Ovary (tissue), 3 donors: ENCODE results near the gene TMEM134.

Source experiments
- CTCF ChIP-seq, 3 donors: fragments of 450-650 bp in 2 of 3; fragments of 200-600 bp in 1 of 3; IDR thresholded peaks; one replicate each; pipeline versions ENCODE4 v1.5.1 to v1.8.0; 2016 to 2022; ENCODE audit warnings: antibody characterized with exemption in 3 of 3, mild to moderate bottlenecking in 1 of 3
- EP300 ChIP-seq: sonication (generic); formaldehyde crosslinking; IDR thresholded peaks from one replicate; pipeline ENCODE4 v1.6.1; 2017; ENCODE audit warnings: antibody characterized with exemption
- POLR2A ChIP-seq: fragments of 450-650 bp; IDR thresholded peaks from one replicate; pipeline ENCODE4 v1.6.1; 2017; ENCODE audit warnings: antibody characterized with exemption, mild to moderate bottlenecking, moderate library complexity
- donor health status: DM: no; HTN: no; CAD: no.

- TF ChIP-seq CTCF (IDR thresholded peaks at IDR 0.05) = no peak
- TF ChIP-seq POLR2A = no peak
- no peak for TF ChIP-seq EP300
Measured at GRCh38 chr11:67422891-67423290, 46.2 kb downstream of the TMEM134 start.
